Muscle layer of colon (tissue), 2 donors: ENCODE data around the gene RMRP.
A peak's percentile ranks its signal among the peaks of the same experiment; 100 is the strongest.

ENCODE experiments used
- H3K27ac ChIP-seq: one replicate; pipeline ENCODE4 v1.7.0; 2013; ENCODE audit warnings: low read depth, mild to moderate bottlenecking, low read length, moderate library complexity
- H3K27me3 ChIP-seq, 2 donors: one replicate each; pipeline ENCODE4 v1.7.0; 2013; ENCODE audit warnings: low read length in 2 of 2, mild to moderate bottlenecking in 2 of 2; ENCODE audit not compliant: insufficient read depth in 2 of 2, control insufficient read depth in 1 of 2
- H3K36me3 ChIP-seq: one replicate; pipeline ENCODE4 v1.7.0; 2013; ENCODE audit warnings: mild to moderate bottlenecking, low read length; ENCODE audit not compliant: insufficient read depth
- H3K4me1 ChIP-seq: one replicate; pipeline ENCODE4 v1.7.0; 2013; ENCODE audit warnings: mild to moderate bottlenecking, low read length; ENCODE audit not compliant: insufficient read depth
- H3K4me3 ChIP-seq, 2 donors: one replicate each; pipeline ENCODE4 v1.7.0; 2013; ENCODE audit warnings: low read length in 2 of 2, low read depth in 1 of 2, mild to moderate bottlenecking in 1 of 2, moderate library complexity in 1 of 2
- H3K9ac ChIP-seq: one replicate; pipeline ENCODE4 v1.7.0; 2013; ENCODE audit warnings: low read length
- H3K9me3 ChIP-seq: one replicate; pipeline ENCODE4 v1.7.0; 2013; ENCODE audit warnings: mild to moderate bottlenecking, low read length
- donor health status: abdominal sarcoma.
- donor health status: Adenocarcinoma of cecum.

Gene RMRP

GRCh38 chr9:35685506-35685905, 27.7 kb upstream of the RMRP start:
- peak overlapping the region; percentile 98 for H3K27ac ChIP-seq
- peak overlapping the region; percentile 48 to 75 for H3K4me3 ChIP-seq
- H3K36me3 ChIP-seq, result peaks cover 78% of the 10 kb centered on the region
- H3K9me3 ChIP-seq, result no peaks in the 10 kb centered on the region
- H3K4me1 ChIP-seq, result peaks cover 42% of the 10 kb centered on the region
- no peaks in the 10 kb centered on the region for H3K27me3 ChIP-seq
- H3K9ac ChIP-seq, result peak overlapping the region; percentile 77

DNA sequence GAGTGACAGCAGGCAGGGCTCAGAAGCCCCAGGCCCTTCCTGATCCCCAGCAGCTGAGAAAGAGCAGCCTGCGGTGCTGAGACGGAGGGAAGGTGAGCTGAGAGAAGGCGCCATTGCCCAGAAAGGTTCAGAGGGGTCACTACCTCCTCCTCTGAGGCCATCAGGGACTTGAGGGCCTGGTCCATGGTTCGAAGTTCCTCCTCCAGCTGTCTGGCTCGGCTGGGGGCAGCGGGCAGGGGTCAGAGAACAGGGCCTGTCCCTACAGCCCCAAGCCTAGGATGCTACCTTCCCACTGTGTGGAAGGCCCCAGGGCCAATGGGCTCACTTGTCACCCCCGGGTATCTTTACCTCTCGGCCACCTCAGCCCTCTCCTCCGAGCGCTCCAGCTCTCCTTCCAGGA, 27.1 kb upstream of the RMRP start:
- Histone ChIP-seq H3K4me3 (peak overlapping the region; percentile 48 to 75), H3K36me3 (peaks cover 78% of the 10 kb centered on the region), H3K9me3 (no peaks in the 10 kb centered on the region), H3K9ac (peak overlapping the region; percentile 77), H3K27ac (peak overlapping the region; percentile 98), H3K27me3 (no peaks in the 10 kb centered on the region), H3K4me1 (peaks cover 47% of the 10 kb centered on the region)

- Histone ChIP-seq H3K36me3 (peaks cover 68% of the 10 kb centered on the region), H3K9me3 (no peaks in the 10 kb centered on the region), H3K4me3 (peak overlapping the region in 1 of 2 donors; percentile 19), H3K27me3 (no peaks in the 10 kb centered on the region), H3K9ac (peak overlapping the region; percentile 77), H3K4me1 (peaks cover 47% of the 10 kb centered on the region), H3K27ac (peak overlapping the region; percentile 98)
Measured at GRCh38 chr9:35683323-35683722, 25.5 kb upstream of the RMRP start.

- peak overlapping the region; percentile 67 for H3K27ac ChIP-seq
- H3K9me3 ChIP-seq, result no peaks in the 10 kb centered on the region
- peaks cover 47% of the 10 kb centered on the region for H3K4me1 ChIP-seq
- H3K4me3 ChIP-seq, result peak overlapping the region in 1 of 2 donors; percentile 19
- H3K36me3 ChIP-seq, result peaks cover 62% of the 10 kb centered on the region
- no peaks in the 10 kb centered on the region for H3K27me3 ChIP-seq
- no peak overlapping the region for H3K9ac ChIP-seq
Measured at GRCh38 chr9:35682520-35683315, 24.9 kb upstream of the RMRP start.

- H3K27ac ChIP-seq, result peak overlapping the region; percentile 67
- peaks cover 56% of the 10 kb centered on the region for H3K36me3 ChIP-seq
- peaks cover 47% of the 10 kb centered on the region for H3K4me1 ChIP-seq
- no peak overlapping the region for H3K4me3 ChIP-seq
- H3K9me3 ChIP-seq, result no peaks in the 10 kb centered on the region
- no peak overlapping the region for H3K9ac ChIP-seq
- no peaks in the 10 kb centered on the region for H3K27me3 ChIP-seq
Measured at GRCh38 chr9:35682051-35682450, 24.2 kb upstream of the RMRP start.

- peaks cover 50% of the 10 kb centered on the region for H3K36me3 ChIP-seq
- peaks cover 49% of the 10 kb centered on the region for H3K4me1 ChIP-seq
- H3K27me3 ChIP-seq, result no peaks in the 10 kb centered on the region
- no peak overlapping the region for H3K4me3 ChIP-seq
- no peaks in the 10 kb centered on the region for H3K9me3 ChIP-seq
- H3K9ac ChIP-seq, result no peak overlapping the region
- H3K27ac ChIP-seq, result peak overlapping the region; percentile 63
Measured at GRCh38 chr9:35681341-35682002, 23.7 kb upstream of the RMRP start.

GRCh38 chr9:35680331-35681105, 22.7 kb upstream of the RMRP start:
- no peaks in the 10 kb centered on the region for H3K9me3 ChIP-seq
- H3K4me1 ChIP-seq, result peaks cover 53% of the 10 kb centered on the region
- H3K4me3 ChIP-seq, result no peak overlapping the region
- H3K27ac ChIP-seq, result peak overlapping the region; percentile 63
- no peak overlapping the region for H3K9ac ChIP-seq
- H3K27me3 ChIP-seq, result no peaks in the 10 kb centered on the region
- H3K36me3 ChIP-seq, result peaks cover 40% of the 10 kb centered on the region

GRCh38 chr9:35679766-35680330, 22.0 kb upstream of the RMRP start:
- no peak overlapping the region for H3K9ac ChIP-seq
- H3K9me3 ChIP-seq, result no peaks in the 10 kb centered on the region
- H3K4me3 ChIP-seq, result no peak overlapping the region
- no peaks in the 10 kb centered on the region for H3K27me3 ChIP-seq
- peaks cover 47% of the 10 kb centered on the region for H3K4me1 ChIP-seq
- no peak overlapping the region for H3K27ac ChIP-seq
- H3K36me3 ChIP-seq, result peaks cover 34% of the 10 kb centered on the region

DNA sequence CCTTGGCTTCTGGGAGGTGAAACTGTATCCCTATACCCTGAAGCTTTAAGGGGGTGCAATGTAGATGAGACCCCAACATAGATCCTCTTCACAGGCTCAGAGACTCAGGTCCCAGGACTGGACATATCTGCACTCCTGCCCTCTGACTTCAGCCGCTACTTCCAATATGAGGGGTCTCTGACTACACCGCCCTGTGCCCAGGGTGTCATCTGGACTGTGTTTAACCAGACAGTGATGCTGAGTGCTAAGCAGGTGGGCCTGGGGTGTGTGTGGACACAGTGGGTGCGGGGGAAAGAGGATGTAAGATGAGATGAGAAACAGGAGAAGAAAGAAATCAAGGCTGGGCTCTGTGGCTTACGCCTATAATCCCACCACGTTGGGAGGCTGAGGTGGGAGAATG, 21.3 kb upstream of the RMRP start:
- Histone ChIP-seq H3K27me3 (no peaks in the 10 kb centered on the region), H3K27ac (no peak overlapping the region), H3K4me1 (peaks cover 43% of the 10 kb centered on the region), H3K9me3 (no peaks in the 10 kb centered on the region), H3K9ac (no peak overlapping the region), H3K36me3 (peaks cover 26% of the 10 kb centered on the region), H3K4me3 (no peak overlapping the region)

GRCh38 chr9:35675732-35676392, 18.0 kb upstream of the RMRP start:
- H3K9ac ChIP-seq, result no peak overlapping the region

More at GRCh38 chr9:35675732-35676392, 18.0 kb upstream of the RMRP start:
- Histone ChIP-seq H3K36me3 (no peaks in the 10 kb centered on the region), H3K4me1 (peaks cover 33% of the 10 kb centered on the region), H3K4me3 (peak overlapping the region; percentile 28 to 53), H3K27ac (no peak overlapping the region), H3K27me3 (no peaks in the 10 kb centered on the region), H3K9me3 (no peaks in the 10 kb centered on the region)
